Adrenal gland (tissue), 12 donors: Measurements from ENCODE around the gene ZBTB6. TPM values are rescaled to one million over a fixed set of nuclear protein-coding genes. Genes with fewer than 3 reads are reported as not detected.
"Not testable (repeated sequence)": the region's sequence is repeated elsewhere in the genome, so short reads cannot be mapped to it uniquely, and the experiment has no call there.

ENCODE experiments used
- DNase-seq, 7 donors: peaks; one replicate each; pipeline ENCODE4 v3.0.0-alpha.2; 2019 to 2020
- H3K27ac ChIP-seq, 5 donors: fragments of 200-600 bp; sonication (generic) in 4 of 5; 1 replicate in 3 of 5; 2 replicates in 2 of 5; pipeline versions ENCODE4 v1.5.1 to v1.8.0; 2016 to 2020; ENCODE audit warnings: mild to moderate bottlenecking in 1 of 5
- H3K27me3 ChIP-seq: fragments of 200-600 bp; 2 replicates; pipeline ENCODE4 v1.8.0; 2021
- H3K36me3 ChIP-seq, 2 donors: fragments of 200-600 bp; replicated peaks in 1 of 2; 1 replicate in 1 of 2; 2 replicates in 1 of 2; pipeline versions ENCODE4 v1.5.1 to v1.8.0; 2018 to 2022
- H3K4me1 ChIP-seq, 2 donors: fragments of 200-600 bp; replicated peaks in 1 of 2; 1 replicate in 1 of 2; 2 replicates in 1 of 2; pipeline versions ENCODE4 v1.5.1 to v1.8.0; 2018 to 2021
- H3K4me3 ChIP-seq, 4 donors: fragments of 200-600 bp; sonication (generic) in 3 of 4; one replicate each; pipeline ENCODE4 v1.5.1; 2016 to 2018
- H3K9me3 ChIP-seq, 3 donors: fragments of 200-600 bp; sonication (generic) in 1 of 3; replicated peaks in 1 of 3; 1 replicate in 2 of 3; 2 replicates in 1 of 3; pipeline versions ENCODE4 v1.5.1 to v1.8.0; 2016 to 2021
- POLR2A ChIP-seq, 2 donors: fragments of 450-650 bp; IDR thresholded peaks; one replicate each; pipeline ENCODE4 v1.6.1; 2017; ENCODE audit warnings: antibody characterized with exemption in 2 of 2, mild to moderate bottlenecking in 2 of 2, moderate library complexity in 1 of 2
- WGBS, 4 donors: extraction: QIAGEN DNeasy Blood & Tissue Kit in 2 of 4; methylation state at CpG; one replicate each; pipeline versions ENCODE4 v1.1.5 to v1.1.7; 2013 to 2017; 5-methylcytosine and 5-hydroxymethylcytosine counted together
- intact Hi-C, 2 donors: fragments of 100-400 bp; cut with DNase I; formaldehyde crosslinking; loops; one replicate each; pipeline versions ENCODE4 v1.14.1 to v1.15.0; 2022 to 2023
- polyA plus RNA-seq, 3 donors: library from polyadenylated mRNA; stranded (reverse); fragments of 200-250 nt in 2 of 3; fragments of 350-450 nt in 1 of 3; fragmentation: Illumina TruSeq in 1 of 3; extraction: RNeasy Lipid Tissue Mini Kit (QIAGEN cat#74804) in 1 of 3; gene quantifications; one replicate each; pipeline ENCODE4 v1.2.3, GENCODE V29; 2013 to 2014
- total RNA-seq, 9 donors: library from RNA; depleted of rRNA in 4 of 9; stranded (reverse); fragments of >200 nt in 4 of 9; fragments of 120-200 nt in 1 of 9; fragmentation: NEBNext Ultra II Directional in 1 of 9; extraction: Animal tissue kit (Norgen Biotek cat#: 25700) in 1 of 9; gene quantifications; one replicate each; pipeline versions ENCODE4 v1.1.0 to v1.2.4, GENCODE V29; 2013 to 2023
- TF ChIP-seq, protein P1 (sequence below), 6 experiments: fragments of 450-650 bp in 4 of 6; fragments of 200-600 bp in 2 of 6; sonication (generic) in 1 of 6; IDR thresholded peaks; 1 replicate in 5 of 6; 2 replicates in 1 of 6; pipeline versions ENCODE4 v1.5.1 to v1.8.0; 2016 to 2021; ENCODE audit warnings: antibody characterized with exemption in 6 of 6, mild to moderate bottlenecking in 2 of 6, moderate library complexity in 1 of 6
- donor health status: healthy with polysubstance abuse.
- donor health status: Bipolar disorder and iron deficiency.
- donor health status: DM: yes; HTN: yes; CAD: no.
- donor health status: DM: no; HTN: no; CAD: no.
- donor health status: DM: no; HTN: no; CAD: no.
- donor health status: DM: yes; HTN: yes; CAD: no.

Gene ZBTB6
- total and polyA plus RNA-seq, 12 donors: 1.8 to 11.6 (median 7.8) TPM

DNA sequence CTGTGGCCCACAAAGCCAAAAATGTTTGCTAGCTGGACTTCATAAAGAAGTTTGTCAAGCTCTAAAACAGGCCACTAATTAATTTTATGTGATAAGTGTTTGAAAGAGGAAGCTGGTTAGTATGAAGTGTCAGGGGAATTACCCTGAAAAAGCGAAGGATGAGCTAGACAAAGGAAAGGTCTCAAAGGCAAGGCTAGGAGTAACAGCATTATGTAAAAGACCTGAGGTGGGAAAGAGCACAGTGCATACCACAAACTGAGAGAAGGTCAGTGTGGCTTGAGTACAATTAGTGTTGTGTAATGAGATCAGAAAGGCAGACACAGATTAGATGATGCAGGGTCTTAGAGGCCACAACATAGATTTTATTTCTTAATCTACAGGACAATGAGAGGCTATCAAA is 37.6 kb downstream of the ZBTB6 start:
- Histone ChIP-seq H3K4me1 (no peaks in the 10 kb centered on the region), H3K4me3 (no peak overlapping the region), H3K27me3 (no peaks in the 10 kb centered on the region), H3K9me3 (no peaks in the 10 kb centered on the region), H3K36me3 (peaks cover 0 to 83% of the 10 kb centered on the region in 2 donors), H3K27ac (no peak overlapping the region)
- DNase-seq: no peak
- intact Hi-C loops: no loop called here
- WGBS, 4 donors: 81 to 97% (median 91%) methylated on average over 1 of the region's 1 CpG
- TF ChIP-seq POLR2A (IDR thresholded peaks at IDR 0.05): no peak
- TF ChIP-seq, protein P1, sequence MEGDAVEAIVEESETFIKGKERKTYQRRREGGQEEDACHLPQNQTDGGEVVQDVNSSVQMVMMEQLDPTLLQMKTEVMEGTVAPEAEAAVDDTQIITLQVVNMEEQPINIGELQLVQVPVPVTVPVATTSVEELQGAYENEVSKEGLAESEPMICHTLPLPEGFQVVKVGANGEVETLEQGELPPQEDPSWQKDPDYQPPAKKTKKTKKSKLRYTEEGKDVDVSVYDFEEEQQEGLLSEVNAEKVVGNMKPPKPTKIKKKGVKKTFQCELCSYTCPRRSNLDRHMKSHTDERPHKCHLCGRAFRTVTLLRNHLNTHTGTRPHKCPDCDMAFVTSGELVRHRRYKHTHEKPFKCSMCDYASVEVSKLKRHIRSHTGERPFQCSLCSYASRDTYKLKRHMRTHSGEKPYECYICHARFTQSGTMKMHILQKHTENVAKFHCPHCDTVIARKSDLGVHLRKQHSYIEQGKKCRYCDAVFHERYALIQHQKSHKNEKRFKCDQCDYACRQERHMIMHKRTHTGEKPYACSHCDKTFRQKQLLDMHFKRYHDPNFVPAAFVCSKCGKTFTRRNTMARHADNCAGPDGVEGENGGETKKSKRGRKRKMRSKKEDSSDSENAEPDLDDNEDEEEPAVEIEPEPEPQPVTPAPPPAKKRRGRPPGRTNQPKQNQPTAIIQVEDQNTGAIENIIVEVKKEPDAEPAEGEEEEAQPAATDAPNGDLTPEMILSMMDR (IDR thresholded peaks at IDR 0.05): no peak

DNA sequence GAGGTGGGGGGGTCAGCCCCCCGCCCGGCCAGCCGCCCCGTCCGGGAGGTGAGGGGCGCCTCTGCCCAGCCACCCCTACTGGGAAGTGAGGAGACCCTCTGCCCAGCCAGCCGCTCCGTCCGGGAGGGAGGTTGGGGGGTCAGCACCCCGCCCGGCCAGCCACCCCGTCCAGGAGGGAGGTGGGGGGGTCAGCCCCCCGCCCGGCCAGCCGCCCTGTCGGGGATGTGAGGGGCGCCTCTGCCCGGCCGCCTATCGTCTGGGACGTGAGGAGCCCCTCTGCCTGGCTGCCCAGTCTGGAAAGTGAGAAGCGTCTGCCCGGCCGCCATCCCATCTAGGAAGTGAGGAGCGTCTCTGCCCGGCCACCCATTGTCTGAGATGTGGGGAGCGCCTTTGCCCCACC is 45.8 kb downstream of the ZBTB6 start:
- H3K4me1 ChIP-seq, H3K27ac ChIP-seq, DNase-seq, H3K27me3 ChIP-seq, H3K9me3 ChIP-seq, H3K4me3 ChIP-seq, intact Hi-C loops: not testable (repeated sequence)
- WGBS, 4 donors: 95 to 97% methylated on average over 11 to 14 of the region's 27 CpGs; no CpG with 5 or more reads in 2 of the 4 donors
- H3K36me3 ChIP-seq: peaks cover 0 to 31% of the 10 kb centered on the region in 2 donors

DNA sequence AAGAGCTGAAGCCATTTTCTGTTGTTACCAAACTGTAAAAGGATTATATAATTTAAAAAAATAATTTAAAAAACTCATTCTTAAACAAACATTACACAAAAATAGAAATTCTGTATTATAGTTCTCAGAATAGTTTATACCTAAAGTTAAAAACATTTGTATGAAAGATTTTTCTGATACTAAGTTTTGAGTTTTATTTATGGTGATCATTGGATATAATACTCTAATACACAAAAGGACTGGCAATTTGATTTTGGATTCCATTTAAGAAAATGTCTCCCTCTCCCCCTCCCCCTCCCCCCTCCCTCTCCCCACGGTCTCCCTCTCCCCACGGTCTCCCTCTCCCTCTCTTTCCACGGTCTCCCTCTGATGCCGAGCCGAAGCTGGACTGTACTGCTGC is 47.0 kb downstream of the ZBTB6 start:
- intact Hi-C loops: no loop called here
- TF ChIP-seq POLR2A (IDR thresholded peaks at IDR 0.05): no peak
- TF ChIP-seq, protein P1 (IDR thresholded peaks at IDR 0.05): no peak
- Histone ChIP-seq H3K4me1 (no peaks in the 10 kb centered on the region), H3K9me3 (no peaks in the 10 kb centered on the region), H3K36me3 (peaks cover 0 to 24% of the 10 kb centered on the region in 2 donors), H3K27me3 (no peaks in the 10 kb centered on the region), H3K27ac (no peak overlapping the region), H3K4me3 (no peak overlapping the region)
- DNase-seq: no peak
- WGBS, 4 donors: 95% methylated on average over 4 of the region's 5 CpGs; no CpG with 5 or more reads in 3 of the 4 donors

DNA sequence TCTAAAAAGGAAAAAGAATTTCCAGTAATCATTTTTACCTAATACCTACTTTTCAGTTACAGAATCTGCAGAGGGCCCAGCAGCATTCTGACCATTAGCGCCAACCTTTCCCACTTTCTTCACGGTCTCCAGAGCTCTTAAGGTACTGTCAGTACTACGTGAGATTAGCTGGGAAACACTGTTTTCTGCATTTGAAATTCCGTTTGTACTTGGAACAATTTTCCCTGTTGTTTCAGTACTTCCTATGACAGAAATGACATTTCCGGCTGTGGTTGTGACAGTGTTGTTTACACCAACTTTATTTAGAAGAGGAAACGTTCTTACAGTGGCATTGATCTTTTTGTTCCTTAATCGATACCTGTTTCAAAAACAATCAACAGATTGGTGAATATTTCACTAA is 47.8 kb downstream of the ZBTB6 start:
- H3K4me3 ChIP-seq: no peak overlapping the region
- H3K4me1 ChIP-seq: no peaks in the 10 kb centered on the region
- H3K27me3 ChIP-seq: no peaks in the 10 kb centered on the region
- no peak overlapping the region for H3K27ac ChIP-seq
- no peak for DNase-seq
- WGBS, 4 donors: 82 to 86% (median 83%) methylated on average over 7 of the region's 7 CpGs
- intact Hi-C loops: no loop called here
- TF ChIP-seq POLR2A (IDR thresholded peaks at IDR 0.05): no peak
- TF ChIP-seq, protein P1 (IDR thresholded peaks at IDR 0.05): no peak
- H3K36me3 ChIP-seq: peaks cover 0 to 20% of the 10 kb centered on the region in 2 donors
- H3K9me3 ChIP-seq: no peaks in the 10 kb centered on the region

DNA sequence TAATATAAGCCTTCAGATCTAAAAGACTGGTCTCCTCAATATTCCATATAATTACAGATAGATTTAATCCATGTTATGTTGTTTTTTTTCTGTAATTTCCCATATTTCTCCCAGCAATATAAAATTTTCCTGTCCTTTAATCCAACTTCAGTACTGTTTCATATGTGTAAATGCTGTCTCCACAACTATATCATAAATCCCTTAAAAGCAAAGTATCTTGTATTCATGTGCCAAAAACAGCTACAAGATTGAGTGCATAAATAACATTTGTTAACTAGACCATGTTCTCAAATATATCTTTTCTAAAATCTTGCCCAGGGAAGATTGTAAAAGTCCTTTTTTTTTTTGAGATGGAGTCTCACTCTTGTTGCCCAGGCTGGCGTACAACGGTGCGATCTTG is 49.7 kb downstream of the ZBTB6 start:
- Histone ChIP-seq H3K27me3 (no peaks in the 10 kb centered on the region), H3K27ac (no peak overlapping the region), H3K4me3 (no peak overlapping the region), H3K36me3 (peaks cover 0 to 24% of the 10 kb centered on the region in 2 donors), H3K9me3 (no peaks in the 10 kb centered on the region), H3K4me1 (no peaks in the 10 kb centered on the region)
- no peak for TF ChIP-seq POLR2A (IDR thresholded peaks at IDR 0.05)
- TF ChIP-seq, protein P1 (IDR thresholded peaks at IDR 0.05): no peak
- intact Hi-C loops: no loop called here
- 98 to 100% (median 99%) methylated on average over 3 of the region's 3 CpGs for WGBS, 4 donors
- no peak for DNase-seq
